Retinal pigment epithelial cell (primary cell): ENCODE data around the gene ANGEL2.
"Not testable (repeated sequence)": the region's sequence is repeated elsewhere in the genome, so short reads cannot be mapped to it uniquely, and the experiment has no call there.

Source experiments
- DNase-seq: peaks from one replicate; pipeline ENCODE4 v3.0.0-alpha.2; 2010; ENCODE audit warnings: low read depth
- H3K4me3 ChIP-seq: 2 replicates; pipeline ENCODE4 v1.5.1; 2011; ENCODE audit warnings: mild to moderate bottlenecking, low read length, control low read depth, moderate library complexity
- CTCF ChIP-seq: conservative IDR thresholded peaks from 2 replicates; pipeline ENCODE4 v1.5.1; 2011; ENCODE audit warnings: low read depth, low read length, control low read depth, inconsistent platforms

The ANGEL2 gene

GRCh38 chr1:213017447-213018273, 2.0 kb upstream of the ANGEL2 start:
- TF ChIP-seq CTCF, result no peak
- no peak overlapping the region for H3K4me3 ChIP-seq
- no peak for DNase-seq

DNA sequence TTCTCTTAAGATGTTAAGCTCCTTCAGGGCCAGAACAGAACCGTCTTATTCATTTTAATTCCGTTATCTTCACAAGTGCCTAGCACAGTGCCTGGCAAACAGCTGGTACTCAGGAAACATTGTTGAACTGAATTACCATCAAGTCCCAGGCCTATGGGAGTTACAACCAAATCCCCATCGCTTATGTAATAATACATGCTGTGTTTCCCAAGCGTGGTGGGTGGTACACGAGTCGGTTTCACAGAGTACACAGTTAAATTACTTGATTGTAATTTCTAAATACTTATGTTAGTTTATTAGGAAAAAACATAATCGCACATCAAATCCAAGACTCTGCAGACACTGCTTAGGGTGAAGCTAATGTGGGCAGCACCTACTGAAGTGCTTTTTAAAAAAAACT, 1.0 kb downstream of the ANGEL2 start:
- DNase-seq, result peak; percentile 7
- peak overlapping the region; percentile 81 for H3K4me3 ChIP-seq
- TF ChIP-seq CTCF, result no peak

- H3K4me3 ChIP-seq, result no peak overlapping the region
- no peak for TF ChIP-seq CTCF
- no peak for DNase-seq
These were observed 7.1 kb downstream of the ANGEL2 start for GRCh38 chr1:213008564-213008963.

GRCh38 chr1:213003256-213003655, 12.4 kb downstream of the ANGEL2 start:
- TF ChIP-seq CTCF, result no peak
- DNase-seq, result no peak

DNA sequence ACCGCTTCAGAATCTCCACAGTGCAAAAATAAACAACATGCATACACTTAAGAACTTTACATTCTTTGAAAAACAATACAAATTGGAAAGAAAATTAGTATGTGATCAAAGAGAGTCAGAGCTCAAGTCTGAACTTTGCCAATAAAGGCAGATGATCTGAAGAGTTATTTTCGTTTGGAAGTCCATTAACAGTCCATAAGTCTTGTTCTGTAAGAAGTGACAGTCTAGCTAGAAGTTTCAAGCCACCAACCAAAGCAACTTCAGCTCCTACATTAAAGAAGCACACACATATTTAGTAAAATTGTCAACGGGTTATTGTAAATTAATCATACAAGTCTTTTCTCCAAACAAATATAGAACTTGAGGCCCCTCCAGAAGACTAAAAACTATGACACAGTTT, 20.7 kb downstream of the ANGEL2 start:
- no peak for DNase-seq
- no peak for TF ChIP-seq CTCF
- no peak overlapping the region for H3K4me3 ChIP-seq

More at GRCh38 chr1:213003256-213003655, 12.4 kb downstream of the ANGEL2 start:
- no peak overlapping the region for H3K4me3 ChIP-seq

DNA sequence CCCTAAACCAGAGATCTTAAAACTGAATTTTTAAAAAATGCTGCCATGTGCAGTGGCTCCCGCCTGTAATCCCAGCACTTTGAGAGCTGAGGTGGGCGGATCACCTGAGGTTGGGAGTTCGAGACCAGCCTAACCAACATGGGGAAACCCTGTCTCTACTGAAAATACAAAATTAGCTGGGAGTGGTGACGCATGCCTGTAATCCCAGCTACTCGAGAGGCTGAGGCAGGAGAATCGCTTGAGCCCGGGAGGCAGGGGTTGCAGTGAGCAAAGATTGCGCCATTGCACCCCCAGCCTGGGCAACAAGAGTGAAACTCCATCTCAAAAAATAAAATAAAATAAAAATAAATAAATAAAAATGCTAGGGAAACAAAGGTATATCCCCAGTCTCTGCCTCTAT, 21.7 kb downstream of the ANGEL2 start:
- H3K4me3 ChIP-seq, DNase-seq: not testable (repeated sequence)

DNA sequence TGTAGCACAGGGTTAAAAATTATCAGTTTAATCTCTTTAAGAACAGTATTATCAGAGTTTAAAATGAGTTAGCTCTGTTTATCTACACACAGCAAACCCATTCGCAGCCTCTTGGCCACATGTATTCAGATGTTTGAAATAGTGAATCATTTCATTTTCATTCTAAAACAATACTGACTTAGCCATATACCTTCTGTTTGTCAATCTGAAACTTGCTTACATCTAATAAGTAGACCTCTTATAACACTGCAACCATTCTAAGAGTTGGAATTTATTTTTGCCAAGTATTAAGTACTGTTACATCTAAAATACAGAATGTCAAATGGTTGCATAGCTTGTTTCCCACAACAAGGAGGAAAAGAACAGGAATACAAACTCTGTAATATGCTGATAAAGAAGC, 25.4 kb downstream of the ANGEL2 start:
- no peak for TF ChIP-seq CTCF
- no peak overlapping the region for H3K4me3 ChIP-seq
- DNase-seq, result no peak
